GM12891 (cell line): ENCODE data around the gene SPRR2G.
"Not testable (repeated sequence)": the region's sequence is repeated elsewhere in the genome, so short reads cannot be mapped to it uniquely, and the experiment has no call there.

Experiments
- PAX5 ChIP-seq: IDR thresholded peaks from 2 replicates; pipeline ENCODE4 v1.6.1; 2011; ENCODE audit warnings: low read length, moderate library complexity, mild to moderate bottlenecking; ENCODE audit not compliant: insufficient read depth, severe bottlenecking
- POLR2A ChIP-seq: IDR thresholded peaks from 2 replicates; pipeline ENCODE4 v1.6.1; 2011; ENCODE audit warnings: low read depth, low read length, control low read depth
- POLR2AphosphoS5 ChIP-seq: IDR thresholded peaks from 2 replicates; pipeline ENCODE4 v1.6.1; 2011; ENCODE audit warnings: low read depth, low read length, control low read depth
- TAF1 ChIP-seq: IDR thresholded peaks from 2 replicates; pipeline ENCODE4 v1.6.1; 2011; ENCODE audit warnings: low read depth, low read length, control low read depth

- TF ChIP-seq POLR2AphosphoS5, POLR2A, TAF1, PAX5: not testable (repeated sequence)
Observed at GRCh38 chr1:153188301-153188700, 37.6 kb upstream of the SPRR2G start.
